Middle frontal gyrus (tissue), 1 donor: ENCODE data around the gene PRX.
"Not testable (repeated sequence)": the region's sequence is repeated elsewhere in the genome, so short reads cannot be mapped to it uniquely, and the experiment has no call there.

ENCODE experiments used
- DNase-seq: peaks from one replicate; pipeline ENCODE4 v3.0.0-alpha.2; 2015; ENCODE audit warnings: low spot score; ENCODE audit errors: extremely low spot score

Gene PRX

DNA sequence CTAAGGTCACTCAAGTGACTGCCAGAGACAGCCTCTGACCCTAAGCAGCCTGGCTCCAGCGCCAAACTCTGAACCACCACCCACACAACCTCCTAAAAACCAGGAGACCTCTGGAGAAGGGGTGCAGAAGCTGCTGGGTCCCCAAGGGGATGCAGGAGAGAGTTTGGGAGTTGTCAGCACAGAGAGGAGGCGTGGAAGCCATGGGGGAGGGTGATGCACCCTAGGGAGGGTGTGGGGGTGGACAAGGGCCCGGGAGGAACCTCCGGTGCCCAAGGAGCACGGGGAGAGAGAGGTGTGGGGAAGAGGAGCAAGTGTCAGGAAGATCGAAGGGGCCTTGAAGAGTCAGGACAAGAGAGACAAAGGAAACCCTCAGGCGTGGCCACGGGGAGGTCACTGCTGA, 21.1 kb downstream of the PRX start:
- no peak for DNase-seq

DNA sequence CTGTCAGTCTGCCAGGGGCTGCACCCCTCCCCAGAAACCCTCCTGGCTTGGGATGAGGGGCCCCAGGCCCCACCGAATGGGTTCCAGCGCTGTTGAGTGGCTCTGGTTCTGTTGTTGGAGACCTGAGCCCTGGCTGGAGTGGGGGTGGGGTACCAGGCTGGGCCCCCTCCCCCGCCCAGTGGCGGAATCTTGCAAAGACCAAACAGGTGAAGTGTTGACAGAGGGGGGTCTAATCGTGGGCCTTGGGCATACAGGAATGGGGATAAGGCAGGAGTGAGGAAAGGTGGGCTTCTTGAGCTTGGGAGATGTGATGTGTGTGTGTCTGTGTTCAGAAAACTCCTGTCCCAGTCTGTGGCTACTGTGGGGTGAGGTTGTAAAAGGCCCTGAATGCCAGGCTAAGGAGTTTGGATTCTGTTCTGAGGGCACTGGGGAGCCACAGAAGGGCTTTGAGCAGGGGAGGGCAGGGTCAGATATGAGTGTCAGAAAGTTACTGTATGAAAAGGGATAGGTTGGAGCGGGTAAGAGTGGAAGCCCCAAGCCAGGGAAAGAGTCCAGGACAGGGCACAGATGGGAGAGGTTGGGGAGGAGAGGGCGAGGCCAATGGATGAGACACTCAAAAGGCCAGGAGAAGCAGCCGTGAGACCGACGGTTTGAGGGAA, 23.0 kb downstream of the PRX start, which contains the start of gene HIPK4:
Gene HIPK4, minus strand, starts transcription at position 98 of the 659 bp plus-strand sequence. CDS start 279 bp downstream, outside the sequence.
- no peak for DNase-seq

DNA sequence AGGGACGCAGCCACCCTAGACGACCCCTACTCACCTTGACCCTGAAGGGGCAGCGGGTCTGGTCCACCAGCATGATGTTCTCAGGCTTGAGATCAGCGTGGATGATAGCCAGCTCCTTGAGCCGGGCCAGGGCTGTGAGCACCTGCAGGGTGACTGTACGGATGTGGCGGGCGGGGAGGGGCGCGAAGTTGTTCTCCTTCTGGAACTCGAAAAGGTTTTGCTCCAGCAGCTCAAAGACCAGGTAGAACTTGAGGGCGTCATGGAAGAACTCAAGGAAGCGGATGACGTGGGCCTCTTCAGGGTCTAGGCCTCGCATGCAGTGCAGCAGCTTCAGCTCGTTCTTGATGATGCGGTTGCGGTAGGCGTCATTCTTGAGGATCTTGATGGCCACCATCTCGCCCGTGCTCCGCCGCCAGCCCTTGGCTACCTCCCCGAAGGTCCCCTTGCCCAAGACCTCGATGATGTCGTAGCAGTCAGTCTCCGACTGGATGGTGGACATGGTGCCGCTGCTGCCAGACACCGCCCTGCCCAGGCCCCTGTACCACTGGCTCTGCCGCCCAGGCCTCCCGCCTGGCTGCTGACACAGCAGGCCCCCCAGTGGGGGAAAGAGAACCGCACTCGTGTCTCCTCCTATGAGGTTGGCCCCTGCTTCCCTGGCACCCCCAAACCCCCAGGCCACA, 23.6 kb downstream of the PRX start:
- DNase-seq: no peak

DNA sequence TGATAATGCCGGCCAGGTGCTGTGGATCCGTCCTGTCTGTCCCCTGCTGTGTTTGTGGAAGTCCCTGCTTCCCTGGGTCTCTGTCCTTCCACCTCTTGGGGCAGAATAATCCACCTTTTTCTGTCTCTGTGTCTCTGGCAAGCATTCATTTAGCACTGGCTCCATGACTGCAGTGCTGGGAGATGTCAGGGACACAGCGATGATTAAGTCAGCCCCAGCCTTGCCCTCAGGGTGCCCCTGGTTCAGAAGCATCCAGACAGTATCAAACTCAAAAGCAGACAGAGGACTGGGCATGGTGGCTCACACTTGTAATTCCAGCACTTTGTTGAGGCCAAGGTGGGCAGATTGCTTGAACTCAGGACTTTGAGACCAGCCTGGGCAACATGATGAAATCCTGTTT, 24.7 kb downstream of the PRX start:
- DNase-seq: no peak

DNA sequence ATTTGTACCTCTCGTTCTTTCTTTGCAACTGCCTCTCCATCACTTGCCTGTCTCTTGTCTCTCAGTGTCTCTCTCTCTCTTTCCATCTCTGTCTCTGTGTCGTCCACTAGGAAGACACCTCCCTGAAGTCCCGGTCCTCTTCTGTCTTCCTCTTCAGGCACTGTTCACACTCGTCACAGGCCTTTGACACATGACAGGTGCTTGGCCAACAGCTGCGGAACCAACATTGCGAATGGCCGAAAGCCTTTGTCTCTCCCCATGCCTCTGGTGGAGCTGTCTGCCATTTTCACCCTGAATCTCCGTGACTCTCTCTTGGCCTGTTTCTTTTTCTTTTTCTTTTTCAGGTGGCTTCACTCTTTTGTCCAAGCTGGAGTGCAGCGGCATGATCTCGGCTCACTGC, 26.0 kb downstream of the PRX start:
- no peak for DNase-seq

DNA sequence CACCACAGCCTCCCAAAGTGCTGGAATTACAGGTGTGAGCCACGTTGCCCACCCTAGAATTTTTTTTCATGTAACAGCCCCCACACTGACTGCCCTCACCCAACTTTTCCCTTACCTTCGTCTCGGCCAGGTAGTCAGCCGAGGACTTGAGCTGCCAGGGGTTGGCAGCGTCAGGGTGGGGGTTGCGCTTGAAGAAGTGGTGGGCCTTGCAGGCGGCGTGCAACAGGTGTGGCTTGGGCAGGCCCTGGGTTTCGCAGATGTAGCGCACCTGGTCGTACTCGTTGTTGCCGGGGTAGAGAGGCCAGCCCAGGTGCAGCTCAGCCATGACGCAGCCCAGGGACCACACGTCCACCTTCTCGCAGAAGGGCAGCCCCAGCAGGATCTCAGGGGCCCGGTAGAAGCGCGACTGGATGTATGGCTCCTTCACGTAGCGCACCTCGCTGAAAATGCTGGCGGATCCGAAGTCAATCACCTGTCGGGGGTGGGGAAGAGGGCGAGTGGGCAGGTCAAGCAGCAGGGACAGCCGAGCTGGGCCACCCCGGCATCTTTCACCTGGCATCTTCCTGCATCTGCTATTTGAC, 29.4 kb downstream of the PRX start:
- no peak for DNase-seq

DNA sequence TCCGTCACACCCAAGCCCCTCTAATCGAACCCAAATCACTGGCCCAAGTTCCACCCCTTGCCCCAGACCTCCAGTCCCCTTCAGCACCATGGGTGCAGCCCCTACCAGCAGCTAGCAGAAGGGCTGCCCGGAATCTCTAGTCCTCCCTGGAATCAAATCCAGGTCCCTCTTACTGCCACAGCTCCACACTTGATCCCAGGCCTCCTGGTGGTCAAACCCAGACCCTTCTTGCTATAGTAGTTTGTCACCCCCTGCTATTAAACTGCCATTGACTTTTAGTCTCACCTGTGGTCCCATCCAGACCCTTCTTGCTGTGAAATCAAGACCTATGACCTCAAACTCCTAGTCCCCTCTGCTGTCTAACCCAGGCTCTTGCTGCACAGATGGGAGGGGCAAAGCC, 31.9 kb downstream of the PRX start:
- DNase-seq: no peak

DNA sequence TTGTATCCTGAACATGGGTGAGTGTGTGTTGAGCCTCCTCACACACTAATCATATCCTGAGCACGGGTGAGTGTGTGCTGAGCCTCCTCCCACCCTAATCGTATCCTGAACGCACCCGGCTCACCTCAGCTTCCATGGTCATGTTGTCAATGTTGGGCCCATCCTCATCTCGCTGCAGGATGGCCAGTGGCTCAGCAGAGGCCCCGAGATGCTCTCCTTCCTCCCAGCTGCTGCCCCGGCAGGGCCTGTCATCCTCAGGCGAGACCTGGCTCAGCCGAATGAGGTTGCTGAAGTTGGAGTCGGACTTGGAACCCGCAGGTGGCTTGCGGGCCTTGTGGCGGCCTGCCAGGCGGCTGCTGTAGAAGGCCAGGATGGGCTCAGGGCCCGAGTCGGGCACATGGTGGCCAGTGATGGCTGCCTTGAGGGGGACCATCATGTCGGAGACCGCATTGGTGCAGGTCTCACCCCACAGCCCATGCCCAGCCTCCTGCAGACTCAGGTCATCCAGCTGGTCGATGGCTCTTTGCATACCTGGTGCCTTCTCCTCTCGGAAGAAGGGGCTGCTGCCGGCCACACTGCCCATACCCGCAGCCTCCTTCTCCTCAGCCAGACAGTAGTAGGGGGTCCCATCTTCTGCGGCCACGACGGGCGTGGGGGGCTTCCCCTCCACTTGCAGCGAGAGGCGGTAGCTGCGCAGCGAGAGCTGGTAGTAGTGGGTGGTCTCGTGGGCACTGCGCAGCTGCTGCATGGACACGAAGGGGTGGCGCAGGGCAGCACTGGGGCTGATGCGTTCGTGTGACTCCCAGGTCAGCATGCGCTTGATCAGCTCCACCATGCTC, 32.8 kb downstream of the PRX start:
- DNase-seq: no peak

DNA sequence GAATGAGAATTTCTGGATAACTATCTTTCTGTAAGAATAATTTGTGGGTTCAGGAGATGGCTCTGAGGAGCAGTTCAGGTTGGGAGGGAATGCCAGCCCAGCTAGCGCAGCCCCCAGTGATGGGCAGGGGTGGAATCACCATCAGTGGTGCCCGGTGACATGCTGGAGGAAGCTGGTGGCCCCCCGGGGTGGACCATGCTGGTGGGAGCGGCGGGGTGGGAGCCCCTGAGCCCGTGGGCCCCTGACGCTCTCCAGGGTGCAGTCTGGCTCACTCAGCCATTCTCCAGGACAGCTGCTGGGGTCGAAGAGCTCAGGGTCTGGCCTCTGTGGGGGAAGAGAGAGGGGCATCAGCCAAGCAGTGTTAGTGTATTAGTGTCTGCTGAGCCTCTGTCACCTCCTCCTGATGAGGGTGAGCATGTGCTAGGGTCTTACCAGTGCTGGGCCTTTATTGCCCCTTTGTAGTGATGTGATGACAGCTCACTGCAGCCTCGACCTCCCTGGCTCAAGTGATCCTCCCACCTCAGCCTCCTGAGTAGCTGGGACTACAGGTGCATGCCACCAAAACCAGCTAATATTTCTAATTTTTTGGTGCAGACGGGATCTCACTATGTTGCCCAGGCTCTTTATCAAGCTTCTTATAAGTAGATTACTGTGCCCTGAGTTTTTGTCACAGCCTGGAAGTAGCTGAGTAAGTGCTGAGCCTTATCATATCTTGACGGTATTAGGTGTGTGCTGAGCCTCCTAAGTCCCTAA, 33.6 kb downstream of the PRX start:
- no peak for DNase-seq

DNA sequence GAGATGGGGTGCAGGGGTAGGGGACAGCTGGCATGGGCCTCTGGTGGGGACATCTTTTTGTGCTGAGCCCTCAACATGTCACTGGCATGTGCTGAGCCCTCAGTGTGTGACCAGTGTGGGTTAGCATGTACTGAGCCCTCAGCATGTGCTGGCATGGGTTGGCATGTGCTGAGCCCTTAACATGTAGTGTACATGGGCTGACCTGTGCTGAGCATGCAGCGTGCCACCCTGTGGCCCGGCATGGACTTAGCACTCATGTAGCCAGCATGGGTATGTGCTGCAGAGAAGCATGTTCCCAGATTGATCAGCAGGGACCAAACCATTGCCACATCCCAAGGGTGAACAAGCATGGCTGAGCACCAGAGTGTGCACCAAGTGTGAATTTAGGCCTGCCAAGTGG, 34.7 kb downstream of the PRX start:
- no peak for DNase-seq

DNA sequence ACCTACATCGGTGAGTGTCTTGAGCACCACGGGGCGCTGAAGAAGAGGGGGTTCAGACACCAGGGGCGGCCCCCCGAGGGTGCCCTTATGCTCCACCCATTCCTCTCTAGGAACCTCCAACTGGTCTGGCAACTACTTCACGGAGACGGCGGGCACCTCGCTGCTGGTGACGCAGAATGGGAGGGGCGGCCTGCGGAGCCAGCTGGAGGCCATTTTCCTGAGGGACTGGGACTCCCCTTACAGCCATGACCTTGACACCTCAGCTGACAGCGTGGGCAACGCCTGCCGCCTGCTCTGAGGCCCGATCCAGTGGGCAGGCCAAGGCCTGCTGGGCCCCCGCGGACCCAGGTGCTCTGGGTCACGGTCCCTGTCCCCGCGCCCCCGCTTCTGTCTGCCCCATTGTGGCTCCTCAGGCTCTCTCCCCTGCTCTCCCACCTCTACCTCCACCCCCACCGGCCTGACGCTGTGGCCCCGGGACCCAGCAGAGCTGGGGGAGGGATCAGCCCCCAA, 35.2 kb downstream of the PRX start:
- DNase-seq: no peak

DNA sequence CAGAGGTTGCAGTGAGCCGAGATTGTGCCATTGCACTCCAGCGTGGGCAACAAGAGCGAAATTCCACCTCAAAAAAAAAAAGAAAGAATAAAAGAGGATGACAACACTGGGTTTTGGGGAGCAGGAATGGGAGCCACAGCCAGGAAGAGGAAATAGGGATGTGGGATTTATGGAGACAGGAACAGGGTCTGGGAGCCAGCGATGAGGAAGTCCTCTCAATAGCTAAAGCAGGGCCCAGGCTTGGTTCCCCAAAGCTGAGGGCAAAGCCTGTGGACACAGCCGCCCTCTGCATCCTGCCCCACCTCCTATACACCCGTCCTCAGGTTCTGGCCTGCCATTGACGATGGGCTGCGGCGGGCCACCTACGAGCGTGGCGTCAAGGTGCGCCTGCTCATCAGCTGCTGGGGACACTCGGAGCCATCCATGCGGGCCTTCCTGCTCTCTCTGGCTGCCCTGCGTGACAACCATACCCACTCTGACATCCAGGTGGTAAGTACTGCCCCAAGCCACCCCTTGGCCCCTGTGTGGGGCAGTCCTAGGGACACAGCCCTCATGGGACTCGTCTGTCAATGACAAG, 36.8 kb downstream of the PRX start:
- no peak for DNase-seq

DNA sequence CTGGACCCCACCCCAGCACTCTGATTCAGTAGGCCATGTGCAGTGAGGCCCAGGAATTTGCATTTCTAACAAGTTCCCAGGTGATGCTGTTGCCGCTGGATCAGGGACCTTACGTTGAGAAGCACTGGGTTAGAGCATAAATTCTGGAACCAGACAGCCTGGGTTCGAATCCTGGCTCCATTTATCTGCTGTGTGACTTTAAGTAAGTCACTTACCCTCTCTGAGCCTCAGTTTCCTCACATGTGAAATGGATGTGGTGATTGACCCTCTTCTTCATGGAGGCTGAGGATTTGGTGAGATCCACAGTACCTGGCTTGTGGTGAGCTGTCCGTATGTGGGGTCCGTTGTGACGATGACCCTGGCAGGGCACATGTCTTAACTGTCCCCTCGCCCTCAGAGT, 39.1 kb downstream of the PRX start:
- DNase-seq: no peak

DNA sequence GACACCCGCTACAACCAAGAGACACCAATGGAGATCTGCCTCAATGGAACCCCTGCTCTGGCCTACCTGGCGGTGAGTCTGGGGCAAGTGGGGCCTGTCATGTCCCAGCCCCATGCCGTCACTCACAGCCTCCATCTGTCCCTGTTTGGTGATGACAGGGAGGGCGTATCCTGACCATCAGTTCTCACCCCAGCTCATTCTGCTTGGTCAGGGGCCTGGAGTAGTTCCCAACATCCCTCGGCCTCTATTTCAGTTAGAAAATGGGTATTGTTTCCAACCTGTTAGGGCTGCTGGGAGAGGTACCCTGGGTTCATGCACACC, 41.4 kb downstream of the PRX start:
- no peak for DNase-seq

DNA sequence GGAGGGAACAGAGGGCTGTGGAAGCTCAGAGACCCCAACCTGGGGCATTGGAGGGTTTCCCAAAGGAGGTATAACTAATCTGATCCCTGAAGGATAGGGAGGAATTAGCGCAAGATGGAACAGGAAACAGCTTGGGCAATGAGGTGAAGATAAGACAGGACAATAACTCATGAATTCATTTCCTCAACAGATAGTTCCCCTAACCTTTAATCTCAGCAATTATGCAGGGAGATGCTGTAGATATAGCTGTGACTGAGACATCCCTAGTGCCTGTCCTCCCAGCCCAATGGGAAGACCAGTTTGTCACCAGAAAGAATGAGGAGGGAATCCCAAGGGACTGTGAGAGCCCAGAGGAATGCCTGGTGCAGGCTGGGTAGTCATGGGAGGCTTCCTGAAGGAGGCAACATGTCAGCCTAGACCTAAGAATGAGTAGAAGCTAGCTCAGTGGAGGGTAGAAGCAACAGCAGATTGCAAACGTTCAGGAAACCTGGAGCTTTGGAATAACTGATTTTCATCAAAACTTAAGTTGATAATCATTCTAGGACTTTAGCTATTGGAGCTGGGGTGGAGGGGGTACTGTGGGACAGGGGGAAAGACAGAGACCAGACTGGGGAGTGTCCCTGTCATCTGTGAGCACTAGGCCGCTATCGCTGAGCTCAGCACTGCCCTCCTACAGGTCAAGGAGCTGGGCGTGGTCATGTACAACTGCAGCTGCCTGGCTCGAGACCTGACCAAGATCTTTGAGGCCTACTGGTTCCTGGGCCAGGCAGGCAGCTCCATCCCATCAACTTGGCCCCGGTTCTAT, 42.0 kb downstream of the PRX start:
- no peak for DNase-seq

DNA sequence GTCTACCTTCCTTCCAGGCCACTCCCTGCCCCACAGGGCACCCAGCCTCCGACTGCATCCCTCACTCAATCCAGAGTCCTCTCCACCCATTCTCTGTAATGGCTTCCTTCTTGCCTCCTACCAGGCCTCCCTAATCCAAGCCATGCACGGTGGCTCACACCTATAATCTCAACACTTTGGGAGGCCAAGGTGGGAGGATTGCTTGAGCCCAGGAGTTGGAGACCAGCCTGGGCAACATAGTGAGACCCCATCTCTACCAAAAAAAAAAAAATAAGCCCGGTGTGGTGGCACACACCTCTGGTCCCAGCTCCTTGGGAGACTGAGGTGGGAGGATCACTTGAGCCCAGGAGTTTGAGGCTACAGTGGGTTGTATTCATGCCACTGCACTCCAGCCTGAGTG, 42.9 kb downstream of the PRX start:
- not testable (repeated sequence) for DNase-seq

DNA sequence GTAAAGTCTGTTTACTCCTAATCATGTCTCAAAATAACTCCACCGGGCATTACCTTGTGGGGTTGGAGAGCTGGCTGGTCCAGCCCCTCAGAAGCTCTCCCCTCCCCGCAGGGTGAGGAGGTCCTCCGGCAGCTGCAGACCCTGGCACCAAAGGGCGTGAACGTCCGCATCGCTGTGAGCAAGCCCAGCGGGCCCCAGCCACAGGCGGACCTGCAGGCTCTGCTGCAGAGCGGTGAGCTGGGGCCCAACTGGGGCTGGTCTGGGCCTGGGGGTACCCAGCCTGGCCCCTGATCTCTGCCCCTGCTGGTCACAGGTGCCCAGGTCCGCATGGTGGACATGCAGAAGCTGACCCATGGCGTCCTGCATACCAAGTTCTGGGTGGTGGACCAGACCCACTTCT, 43.4 kb downstream of the PRX start:
- no peak for DNase-seq

DNA sequence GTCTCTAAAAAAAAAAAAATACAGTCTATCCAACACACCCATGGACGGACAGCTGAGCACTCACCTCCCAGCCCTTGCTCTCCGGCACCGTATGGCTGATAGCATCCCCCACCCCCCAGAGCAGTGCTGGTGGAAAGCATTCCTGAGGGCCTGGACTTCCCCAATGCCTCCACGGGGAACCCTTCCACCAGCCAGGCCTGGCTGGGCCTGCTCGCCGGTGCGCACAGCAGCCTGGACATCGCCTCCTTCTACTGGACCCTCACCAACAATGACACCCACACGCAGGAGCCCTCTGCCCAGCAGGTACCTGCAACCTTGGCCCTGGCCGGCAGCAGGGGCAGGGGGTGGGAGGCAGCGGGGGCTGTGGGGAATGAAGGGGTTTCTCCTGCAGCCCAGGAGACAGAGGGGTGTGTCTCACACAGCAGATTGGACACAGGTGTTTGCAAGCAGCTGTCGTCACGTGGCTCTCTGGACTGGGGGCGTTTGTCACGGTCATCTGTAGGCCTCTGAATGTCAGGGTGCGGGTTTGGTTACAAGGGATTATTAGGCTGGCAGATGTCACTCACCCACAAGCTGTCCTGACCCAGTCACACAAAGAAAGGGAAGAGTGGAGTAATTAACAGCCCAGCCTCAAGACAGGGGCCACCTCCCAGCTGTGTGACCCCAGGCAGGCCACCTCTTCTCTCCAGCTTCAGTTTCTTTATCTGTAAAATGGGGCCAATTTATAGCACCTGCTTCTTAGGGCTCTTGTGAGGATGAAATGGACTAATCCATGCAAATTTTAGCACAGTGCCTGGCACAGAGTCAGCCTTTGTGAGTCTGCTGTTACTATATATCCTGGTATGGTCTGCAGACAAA, 45.4 kb downstream of the PRX start:
- no peak for DNase-seq
